ENCODE results near the gene DNAH1. TPM values are rescaled to one million over a fixed set of nuclear protein-coding genes. Genes with fewer than 3 reads are reported as not detected.

The DNAH1 gene
- total and polyA plus RNA-seq, 2 of the 4 experiments (the other 2 are of a cell fraction), result 2.0 to 4.0 TPM

- H2BK5ac ChIP-seq (ENCODE audit: low read depth, low read length, poor library complexity, severe bottlenecking), result no peak overlapping the region
- H3K4ac ChIP-seq (ENCODE audit: low read depth, low read length), result peak overlapping the region; percentile 65
- no peak overlapping the region for H2AK9ac ChIP-seq (replicated peaks; ENCODE audit: low read depth, low read length, poor library complexity)
- no peak overlapping the region for H3K4me3 ChIP-seq (ENCODE audit: insufficient read depth, low read depth, low read length)
- H2BK20ac ChIP-seq (ENCODE audit: low read depth, low read length), result no peak overlapping the region
- no peak for DNase-seq
- in situ Hi-C loops (cut with MboI; ENCODE audit: low sequenced_read_pairs) (no loop called here), dilution Hi-C loops (cut with HindIII; ENCODE audit: low sequenced_read_pairs, unreplicated experiment) (no loop called here), intact Hi-C loops (cut with micrococcal nuclease) (no loop called here)
- H4K91ac ChIP-seq (ENCODE audit: insufficient read depth, low read depth, low read length), result no peak overlapping the region
- H3K79me1 ChIP-seq (ENCODE audit: low read depth in 1 of 2, low read length in 2 of 2), result no peaks in the 10 kb centered on the region; a peak in 1 of 4 replicates
- H3K27ac ChIP-seq (ENCODE audit: insufficient read depth, low read length), result no peak overlapping the region
- no peak overlapping the region for H3K18ac ChIP-seq (ENCODE audit: low read depth, low read length)
- no peak overlapping the region for H3K56ac ChIP-seq (ENCODE audit: extremely low read depth, insufficient read depth, low read length)
- H3K14ac ChIP-seq (replicated peaks; ENCODE audit: low read depth, low read length), result peak overlapping the region; percentile 58
- peak overlapping the region; percentile 19 for H2AFZ ChIP-seq (replicated peaks; ENCODE audit: low read length, poor library complexity)
- ChIA-PET CTCF (no interaction called here), POLR2A (ENCODE audit: unreplicated experiment) (no interaction called here)
- peaks cover 8% of the 10 kb centered on the region for H3K9me1 ChIP-seq (ENCODE audit: insufficient read depth, low read length)
- no peaks in the 10 kb centered on the region for H3K27me3 ChIP-seq (ENCODE audit: control insufficient read depth, insufficient read depth, low read length)
- peak overlapping the region; percentile 69; the same call in 1 of the 2 replicates for H2AK5ac ChIP-seq (ENCODE audit: low read depth, low read length)
- no peak overlapping the region; the same call in 2 of the 3 replicates for H2BK15ac ChIP-seq (ENCODE audit: low read depth, low read length)
- peaks cover 3% of the 10 kb centered on the region; the same call in 1 of the 2 replicates for H3K36me3 ChIP-seq (ENCODE audit: control insufficient read depth, insufficient read depth, low read length)
- 100% methylated on average over 1 of the region's 2 CpGs; no CpG with 5 or more reads in 1 of the 2 experiments for WGBS, 2 experiments (ENCODE audit: extremely low coverage in 2 of 2, insufficient read length in 1 of 2)
- TF ChIP-seq BHLHE40 (IDR thresholded peaks at IDR 0.05; ENCODE audit: low read depth, low read length), result no peak
- no peak for TF ChIP-seq MAZ (IDR thresholded peaks at IDR 0.05; ENCODE audit: borderline replicate concordance, low read depth, low read length)
- TF ChIP-seq POLR2A (IDR thresholded peaks at IDR 0.05; ENCODE audit: low read depth, low read length), result no peak
- TF ChIP-seq CEBPB (IDR thresholded peaks at IDR 0.05; ENCODE audit: low read depth, low read length), result no peak
- TF ChIP-seq, protein P1, sequence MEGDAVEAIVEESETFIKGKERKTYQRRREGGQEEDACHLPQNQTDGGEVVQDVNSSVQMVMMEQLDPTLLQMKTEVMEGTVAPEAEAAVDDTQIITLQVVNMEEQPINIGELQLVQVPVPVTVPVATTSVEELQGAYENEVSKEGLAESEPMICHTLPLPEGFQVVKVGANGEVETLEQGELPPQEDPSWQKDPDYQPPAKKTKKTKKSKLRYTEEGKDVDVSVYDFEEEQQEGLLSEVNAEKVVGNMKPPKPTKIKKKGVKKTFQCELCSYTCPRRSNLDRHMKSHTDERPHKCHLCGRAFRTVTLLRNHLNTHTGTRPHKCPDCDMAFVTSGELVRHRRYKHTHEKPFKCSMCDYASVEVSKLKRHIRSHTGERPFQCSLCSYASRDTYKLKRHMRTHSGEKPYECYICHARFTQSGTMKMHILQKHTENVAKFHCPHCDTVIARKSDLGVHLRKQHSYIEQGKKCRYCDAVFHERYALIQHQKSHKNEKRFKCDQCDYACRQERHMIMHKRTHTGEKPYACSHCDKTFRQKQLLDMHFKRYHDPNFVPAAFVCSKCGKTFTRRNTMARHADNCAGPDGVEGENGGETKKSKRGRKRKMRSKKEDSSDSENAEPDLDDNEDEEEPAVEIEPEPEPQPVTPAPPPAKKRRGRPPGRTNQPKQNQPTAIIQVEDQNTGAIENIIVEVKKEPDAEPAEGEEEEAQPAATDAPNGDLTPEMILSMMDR (conservative IDR thresholded peaks at IDR 0.05; ENCODE audit: low read depth, low read length), result no peak
- no peak for TF ChIP-seq NFE2L2 (IDR thresholded peaks at IDR 0.05; ENCODE audit: low read depth, low read length)
- no peak for TF ChIP-seq RAD21 (IDR thresholded peaks at IDR 0.05; ENCODE audit: low read length)
- H3K23ac ChIP-seq (ENCODE audit: low read depth, low read length), result no peak overlapping the region
- H2BK120ac ChIP-seq (ENCODE audit: low read depth, low read length), result no peak overlapping the region
- no peaks in the 10 kb centered on the region for H3K9me3 ChIP-seq (ENCODE audit: control insufficient read depth, insufficient read depth, low read length)
- H3K4me1 ChIP-seq (ENCODE audit: control insufficient read depth, insufficient read depth, low read length), result peaks cover 12% of the 10 kb centered on the region
- no peak for ATAC-seq (ENCODE audit: low read depth)
- H4K20me1 ChIP-seq (ENCODE audit: insufficient read depth, low read length), result no peaks in the 10 kb centered on the region
- no TSS peak for BruUV-seq (replicated peaks)
- peak overlapping the region; percentile 42; the same call in 1 of the 2 replicates for H4K5ac ChIP-seq (ENCODE audit: low read depth, low read length)
- peak overlapping the region in 1 of 2 experiments; percentile 52; a peak in 1 of 4 replicates for H4K8ac ChIP-seq (ENCODE audit: low read depth in 2 of 2, low read length in 2 of 2)
- H3K9ac ChIP-seq (ENCODE audit: low read depth, low read length), result no peak overlapping the region; the same call in 1 of the 2 replicates
- H3K4me2 ChIP-seq (ENCODE audit: low read depth, low read length), result no peak overlapping the region
Observed at GRCh38 chr3:52313188-52313773, 2.8 kb upstream of the DNAH1 start.
